H1 (cell line): Measurements from ENCODE around the gene LAMP1. TPM values are rescaled to one million over a fixed set of nuclear protein-coding genes. Genes with fewer than 3 reads are reported as not detected.

Experiments
- ASH2L ChIP-seq: fragments of 200-600, 300-600 bp; sonication (generic); IDR thresholded peaks from one replicate; pipeline ENCODE4 v1.7.1; 2017; ENCODE audit warnings: low read length
- CHD1 ChIP-seq: IDR thresholded peaks from 2 replicates; pipeline ENCODE4 v1.6.1; 2012; ENCODE audit warnings: low read depth, low read length, improper control_type of control experiment
- CTBP2 ChIP-seq: IDR thresholded peaks from 2 replicates; pipeline ENCODE4 v1.7.0; 2011; ENCODE audit warnings: borderline replicate concordance, mild to moderate bottlenecking, moderate library complexity, mixed read lengths, low read length; ENCODE audit not compliant: insufficient read depth, insufficient read length
- HDAC6 ChIP-seq: IDR thresholded peaks from one replicate; pipeline ENCODE4 v1.7.1; 2012; ENCODE audit warnings: low read depth, mild to moderate bottlenecking, inconsistent platforms, low read length, moderate library complexity
- MAFK ChIP-seq: IDR thresholded peaks from 2 replicates; pipeline ENCODE4 v1.6.1; 2012; ENCODE audit warnings: low read depth, mild to moderate bottlenecking, improper control_type of control experiment, low read length
- POLR2AphosphoS5 ChIP-seq: IDR thresholded peaks from 2 replicates; pipeline ENCODE4 v1.6.1; 2011; ENCODE audit warnings: low read depth, low read length
- RNF2 ChIP-seq: fragments of 200-900, 300-1000 bp; sonication (generic); IDR thresholded peaks from 2 replicates; pipeline ENCODE4 v1.7.1; 2016; ENCODE audit warnings: borderline replicate concordance, low read depth, mild to moderate bottlenecking, antibody characterized with exemption, low read length; ENCODE audit not compliant: poor library complexity, severe bottlenecking; ENCODE audit errors: missing control alignments
- SP2 ChIP-seq: IDR thresholded peaks from 2 replicates; pipeline ENCODE4 v1.6.1; 2012; ENCODE audit warnings: mild to moderate bottlenecking, low read length, inconsistent platforms
- SRF ChIP-seq: IDR thresholded peaks from 2 replicates; pipeline ENCODE4 v1.6.1; 2011; ENCODE audit warnings: mild to moderate bottlenecking, low read depth, low read length, moderate library complexity
- SUZ12 ChIP-seq: fragments of 200-600 bp; sonication (generic); IDR thresholded peaks from 2 replicates; pipeline ENCODE4 v1.6.1; 2012; ENCODE audit warnings: mild to moderate bottlenecking, inconsistent platforms, low read length, moderate library complexity, mixed read lengths
- TEAD4 ChIP-seq: IDR thresholded peaks from 2 replicates; pipeline ENCODE4 v1.6.1; 2012; ENCODE audit warnings: low read depth, low read length, inconsistent platforms, mixed read lengths
- YY1 ChIP-seq: IDR thresholded peaks from 2 replicates; pipeline ENCODE4 v1.6.1; 2011; ENCODE audit warnings: low read depth, mild to moderate bottlenecking, low read length
- polyA plus RNA-seq, 7 experiments: library from polyadenylated mRNA; depleted of rRNA in 3 of 7; stranded (reverse) in 5 of 7; unstranded in 2 of 7; fragments of >200 nt in 5 of 7; fragments of 200-250 nt in 2 of 7; gene quantifications; 1 replicate in 5 of 7; 2 replicates in 1 of 7; 4 replicates in 1 of 7; pipeline versions ENCODE4 v1.2.1 to v1.2.3, GENCODE V29; 2011 to 2013; ENCODE audit warnings: missing spikeins in 2 of 7, mixed read lengths in 2 of 7
- total RNA-seq: library from RNA; stranded (reverse); fragmentation: NEBNext Ultra II Directional; extraction: Animal tissue kit (Norgen Biotek cat#: 25700); gene quantifications from 2 replicates; pipeline ENCODE4 v1.2.1, GENCODE V29; 2021

The LAMP1 gene
- total and polyA plus RNA-seq, 2 of the 8 experiments (the other 6 are each of a cell fraction or from before 2014, with no cell fraction given): 97.6 to 140 TPM

GRCh38 chr13:113275387-113275786 is 21.7 kb upstream of the LAMP1 start (continued):
- TF ChIP-seq SUZ12: no peak
- no peak for TF ChIP-seq ASH2L
- TF ChIP-seq TEAD4: no peak
- no peak for TF ChIP-seq SRF
- no peak for TF ChIP-seq MAFK
- no peak for TF ChIP-seq HDAC6
- no peak for TF ChIP-seq POLR2AphosphoS5
- no peak for TF ChIP-seq RNF2
- TF ChIP-seq SP2: no peak
- no peak for TF ChIP-seq CHD1
- peak; percentile 51; the same call in 1 of the 2 replicates for TF ChIP-seq YY1
- TF ChIP-seq CTBP2: no peak
- TF ChIP-seq, all 59 proteins: peak for 3
